Stimulated activated CD4-positive, alpha-beta T cell treated with anti-CD3 and anti-CD28 coated beads, Interleukin-15, amount 100 ng/mL, for 48 hours (primary cell): ENCODE measurements around the gene CACNA2D3.

ENCODE experiments used
- DNase-seq, 2 donors: peaks; one replicate each; pipeline ENCODE4 v3.0.0-alpha.2; 2020; ENCODE audit warnings: low read depth in 2 of 2

The CACNA2D3 gene

DNA sequence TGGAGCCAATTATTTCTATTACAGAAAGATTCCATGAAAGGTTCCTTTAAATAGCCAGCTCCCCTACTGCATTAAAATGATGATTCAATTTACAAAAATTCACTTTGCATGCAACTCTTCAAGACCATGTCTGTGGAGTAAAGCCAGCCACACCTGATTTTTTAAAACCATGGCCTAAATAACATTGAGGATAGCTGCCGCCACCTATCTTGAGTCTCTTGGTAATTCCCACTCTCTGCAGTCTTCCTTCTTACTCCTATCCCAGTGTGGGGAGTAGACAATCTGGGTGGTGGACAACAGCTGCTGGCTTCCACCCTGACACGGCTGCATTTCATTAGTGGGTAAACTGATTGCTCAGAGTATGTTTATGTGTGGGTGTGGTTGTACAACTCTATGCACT lies 794.8 kb downstream of the CACNA2D3 start:
- no peak for DNase-seq

DNA sequence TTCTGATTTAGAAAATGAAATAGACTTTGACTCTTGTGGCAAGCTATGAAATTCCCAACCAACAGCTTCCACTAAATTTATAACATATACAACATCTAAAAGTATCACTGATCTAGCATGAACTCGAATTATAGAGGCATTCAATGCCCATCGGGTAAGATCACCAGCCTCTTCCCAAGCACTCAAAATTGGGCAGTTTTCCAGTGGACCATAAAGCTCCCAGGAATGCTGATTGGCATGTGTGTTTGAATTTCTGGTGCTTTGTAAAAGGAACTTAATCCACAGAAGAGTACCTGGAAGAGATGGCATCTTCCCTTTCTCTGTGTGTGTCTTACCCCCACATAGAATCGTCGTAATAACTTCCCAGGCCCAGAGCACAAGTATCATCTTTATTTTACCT lies 795.5 kb downstream of the CACNA2D3 start:
- no peak for DNase-seq

DNA sequence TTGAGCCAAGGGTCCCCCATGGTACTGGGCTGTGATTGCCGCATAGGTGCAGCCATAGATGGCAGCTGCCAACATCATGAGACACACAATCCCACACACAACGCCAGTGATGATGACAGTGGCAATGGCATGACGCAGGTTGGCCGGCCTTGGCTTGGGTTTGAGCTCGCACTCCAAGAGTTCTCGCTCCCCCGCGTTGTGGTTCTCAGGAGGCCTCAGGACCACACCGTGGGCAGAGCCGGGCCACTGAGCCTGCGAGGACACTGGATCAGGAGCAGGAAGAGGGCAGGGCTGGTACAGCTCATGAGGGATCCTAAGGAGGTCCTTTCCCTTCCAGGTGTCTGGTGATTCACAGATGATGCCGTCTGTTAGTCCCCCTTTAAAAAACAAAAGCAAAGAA lies 796.2 kb downstream of the CACNA2D3 start:
- DNase-seq, result no peak

DNA sequence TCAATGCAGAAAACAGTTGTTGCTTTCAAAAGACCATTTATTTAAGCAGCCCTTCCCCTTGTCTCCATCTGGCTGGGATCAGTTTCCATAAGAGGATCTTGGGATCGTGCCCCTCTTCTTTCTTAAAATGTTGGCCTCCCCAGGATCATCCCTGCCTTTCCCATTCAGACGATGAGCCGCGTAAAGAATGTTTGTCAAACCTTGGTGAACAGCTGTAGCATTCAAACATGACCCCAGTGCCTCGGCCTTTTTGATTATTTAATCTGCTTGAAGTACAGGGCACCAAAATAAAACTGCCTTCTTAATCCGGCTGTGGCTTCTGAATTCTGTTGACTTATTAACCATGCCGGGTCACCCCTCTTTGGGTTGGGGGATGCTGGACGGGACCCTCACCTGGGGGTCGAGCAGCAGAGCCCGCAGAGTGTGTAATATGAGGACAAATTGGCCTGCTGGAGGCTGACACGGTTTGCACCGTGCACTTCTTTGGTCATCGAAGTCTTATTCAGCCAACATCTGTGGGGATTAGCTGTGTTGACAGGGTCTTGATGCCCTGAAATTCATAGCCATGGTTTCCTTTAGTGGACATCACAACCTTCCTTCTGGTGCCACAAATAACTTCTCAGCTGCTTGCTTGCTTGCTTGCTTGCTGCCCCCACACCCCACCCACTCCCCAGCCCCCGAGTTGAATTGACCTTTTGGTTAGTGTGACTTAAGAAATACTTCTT lies 805.9 kb downstream of the CACNA2D3 start, which contains the start of gene LRTM1:
Gene LRTM1, minus strand, starts transcription at position 14 of the 725 bp plus-strand sequence. CDS start 148 bp downstream, outside the sequence.
- DNase-seq, result no peak

DNA sequence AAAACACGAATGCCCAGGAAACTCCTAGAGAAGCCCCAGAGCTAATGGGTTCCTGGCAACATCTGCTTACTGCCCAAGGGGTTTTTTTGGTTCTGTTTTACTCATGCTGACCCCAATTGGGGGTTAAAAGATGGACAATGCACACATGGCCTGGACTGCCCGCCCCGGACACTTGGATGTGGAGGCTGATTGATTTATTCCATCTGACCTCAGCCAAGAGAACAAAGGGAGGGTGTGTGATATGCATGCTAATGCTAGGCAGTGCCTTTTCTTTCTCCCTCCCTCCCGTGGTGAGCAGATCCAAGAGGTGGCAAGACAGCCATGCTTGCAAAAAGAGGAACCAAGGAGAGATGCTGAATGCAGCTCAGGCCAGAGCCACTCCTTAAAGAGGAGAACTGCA lies 808.8 kb downstream of the CACNA2D3 start:
- no peak for DNase-seq

DNA sequence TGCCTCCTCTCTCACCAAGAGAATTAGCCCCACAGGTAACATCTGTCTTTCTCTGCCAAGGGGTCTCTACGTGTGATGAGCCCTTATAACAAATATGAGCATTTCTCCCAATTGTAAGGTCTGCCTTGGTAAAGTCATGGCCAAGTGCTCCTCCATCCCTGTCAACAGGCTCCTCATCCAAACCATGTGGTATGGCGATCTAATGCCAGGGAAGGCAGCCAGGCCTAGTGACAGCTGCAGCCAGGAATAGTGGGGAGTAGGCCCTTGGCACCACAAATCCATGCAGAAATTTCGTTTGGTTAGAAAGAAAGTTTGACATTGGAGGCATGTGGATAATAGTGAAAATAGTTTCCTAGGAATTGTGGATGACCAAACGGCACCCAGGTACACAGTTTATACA lies 810.3 kb downstream of the CACNA2D3 start:
- no peak for DNase-seq

DNA sequence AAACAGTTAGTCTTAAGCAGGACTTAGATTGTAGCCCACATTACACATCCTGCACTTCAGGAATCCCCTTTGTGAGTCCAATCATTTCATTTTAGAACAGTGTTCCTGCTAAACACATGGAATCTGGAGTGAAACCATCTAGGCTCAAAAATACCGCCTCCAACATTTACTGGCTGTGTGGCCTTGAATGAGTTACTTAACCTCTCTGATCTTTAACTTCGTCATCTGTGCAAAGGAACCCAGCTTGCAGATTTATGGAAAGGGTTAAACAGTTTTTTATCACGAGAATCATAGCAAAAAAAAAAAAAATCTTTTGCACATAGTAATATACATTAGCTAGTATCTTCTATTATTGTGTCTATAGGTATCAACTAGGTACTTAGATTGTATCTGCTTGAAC lies 813.5 kb downstream of the CACNA2D3 start:
- DNase-seq, result no peak

DNA sequence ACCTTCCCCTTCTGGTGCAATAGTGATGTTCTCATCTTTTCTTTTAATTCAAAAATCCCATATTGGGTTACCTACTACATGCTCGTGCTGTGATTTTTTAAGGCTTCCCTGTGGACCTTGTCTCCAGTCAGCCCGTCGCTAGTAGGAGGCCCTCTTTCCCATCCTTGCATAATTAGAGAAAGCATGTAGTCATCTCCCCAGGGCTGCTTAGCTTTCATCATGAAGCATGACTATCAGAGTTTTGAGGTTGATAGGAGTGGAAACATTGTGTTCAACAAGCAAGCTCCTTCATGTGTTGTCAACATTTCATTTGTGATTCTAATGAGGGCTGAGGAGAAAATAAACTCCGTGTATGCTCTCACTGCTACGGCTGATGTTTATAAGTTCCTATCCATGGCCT lies 814.2 kb downstream of the CACNA2D3 start:
- DNase-seq, result no peak

DNA sequence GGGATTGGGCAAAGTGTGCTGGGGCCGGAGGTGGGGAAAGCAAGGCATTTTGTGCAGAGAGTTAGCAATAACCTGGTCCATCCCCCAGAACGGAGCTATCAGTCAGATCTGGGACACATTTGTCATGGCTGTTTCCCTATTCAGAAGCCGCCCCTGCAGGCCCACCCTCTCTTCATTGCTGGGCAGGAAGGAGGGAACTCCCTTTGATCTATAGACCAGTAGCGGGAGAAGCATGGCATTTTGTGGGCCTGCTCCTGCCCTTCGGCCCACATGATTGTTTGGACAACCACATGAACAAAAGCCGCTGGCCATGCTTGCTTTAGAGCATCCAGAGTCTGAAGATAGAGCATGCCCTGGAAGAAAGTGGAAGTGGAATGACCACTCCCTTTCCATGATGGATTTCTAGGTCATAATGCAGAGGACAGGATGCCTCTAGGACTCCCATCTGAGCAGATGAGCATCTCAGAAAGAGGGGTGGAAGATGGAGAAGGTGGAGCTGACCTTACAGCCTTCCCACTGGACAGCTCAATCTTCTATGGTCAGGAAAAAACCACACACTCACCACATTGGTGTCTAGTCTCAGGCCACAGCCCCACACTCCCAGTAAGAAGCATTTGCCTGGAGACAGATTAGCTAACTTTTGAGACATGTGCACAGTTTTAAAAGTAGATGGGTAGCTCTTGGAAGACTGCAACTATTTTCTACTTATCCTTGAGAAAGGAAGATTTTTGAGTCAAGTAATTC lies 817.4 kb downstream of the CACNA2D3 start:
- DNase-seq, result no peak

DNA sequence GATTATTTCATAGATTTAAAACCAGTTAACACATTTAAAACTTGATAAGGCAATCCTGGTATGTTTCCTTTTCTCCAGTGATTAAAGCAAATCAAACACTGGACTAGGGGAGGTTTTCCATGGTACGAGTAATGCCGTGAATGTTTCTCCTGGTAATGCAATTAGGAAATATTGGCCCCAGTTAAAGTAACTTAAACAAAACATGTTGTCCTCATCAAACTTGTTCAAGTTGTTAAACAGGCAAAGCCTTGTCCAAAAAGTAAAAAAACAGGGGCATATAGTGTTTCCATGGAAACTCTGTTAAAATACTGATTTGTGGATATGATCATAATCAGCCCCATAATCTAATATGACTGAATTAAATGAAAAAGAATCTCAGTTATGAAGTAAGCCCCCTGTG lies 818.6 kb downstream of the CACNA2D3 start:
- DNase-seq, result no peak

DNA sequence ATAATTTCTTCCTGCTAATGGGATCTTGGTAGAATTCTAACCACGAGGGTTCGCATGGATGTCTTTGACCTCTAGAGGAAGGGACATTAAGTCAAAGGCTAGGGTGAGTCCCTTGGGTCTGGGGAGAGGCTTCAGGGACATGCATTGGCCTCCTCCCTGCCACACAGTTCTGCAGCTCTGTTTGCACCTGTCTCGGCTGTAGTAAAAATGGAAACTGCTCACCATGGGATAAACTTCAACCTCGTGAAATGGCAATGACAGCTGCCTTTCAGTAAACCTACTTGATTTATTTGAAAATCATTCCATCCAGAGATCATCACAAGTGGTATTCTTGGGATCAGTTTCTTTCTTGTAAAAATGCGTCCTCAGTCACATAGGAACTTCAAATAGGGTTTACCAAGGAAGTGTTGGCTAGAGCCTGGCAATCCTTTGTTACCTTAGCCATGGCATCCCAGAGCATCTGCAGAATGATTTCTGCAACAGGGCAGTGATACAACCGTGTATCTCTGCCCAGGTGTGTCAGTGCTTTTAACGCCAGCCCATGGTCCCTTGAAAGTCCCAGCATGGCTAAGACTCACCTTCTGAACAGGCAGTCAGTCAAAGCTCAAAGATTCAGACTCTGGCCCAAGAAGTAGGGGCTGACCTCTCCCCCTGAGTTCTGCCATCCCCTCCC lies 819.5 kb downstream of the CACNA2D3 start:
- DNase-seq, result no peak

DNA sequence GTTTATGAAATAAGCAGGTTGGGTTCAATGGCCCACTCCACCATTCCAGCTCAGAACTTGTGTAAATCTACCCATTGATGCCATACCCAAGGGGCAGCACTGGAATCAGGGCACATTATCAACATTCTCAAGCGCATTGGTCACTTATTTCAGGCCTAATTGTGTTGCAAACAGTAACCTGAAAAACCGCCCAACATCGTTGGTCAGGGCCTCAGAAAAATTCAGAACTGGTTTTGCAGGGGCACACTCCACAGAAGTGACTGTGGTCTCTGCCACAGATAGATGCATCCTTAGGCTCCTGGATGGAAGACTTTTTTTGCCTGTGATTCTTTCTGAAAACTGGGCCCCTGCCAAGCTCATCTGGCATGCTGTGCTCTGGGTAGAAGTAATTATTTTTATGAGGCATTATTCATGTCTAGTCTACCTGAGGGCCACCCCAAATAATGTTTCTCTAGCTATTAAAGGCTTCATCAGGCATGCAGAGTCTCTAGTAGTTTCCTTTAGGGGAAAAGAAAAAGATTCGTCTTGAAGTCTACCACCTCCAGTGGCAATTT lies 827.2 kb downstream of the CACNA2D3 start:
- DNase-seq, result no peak

DNA sequence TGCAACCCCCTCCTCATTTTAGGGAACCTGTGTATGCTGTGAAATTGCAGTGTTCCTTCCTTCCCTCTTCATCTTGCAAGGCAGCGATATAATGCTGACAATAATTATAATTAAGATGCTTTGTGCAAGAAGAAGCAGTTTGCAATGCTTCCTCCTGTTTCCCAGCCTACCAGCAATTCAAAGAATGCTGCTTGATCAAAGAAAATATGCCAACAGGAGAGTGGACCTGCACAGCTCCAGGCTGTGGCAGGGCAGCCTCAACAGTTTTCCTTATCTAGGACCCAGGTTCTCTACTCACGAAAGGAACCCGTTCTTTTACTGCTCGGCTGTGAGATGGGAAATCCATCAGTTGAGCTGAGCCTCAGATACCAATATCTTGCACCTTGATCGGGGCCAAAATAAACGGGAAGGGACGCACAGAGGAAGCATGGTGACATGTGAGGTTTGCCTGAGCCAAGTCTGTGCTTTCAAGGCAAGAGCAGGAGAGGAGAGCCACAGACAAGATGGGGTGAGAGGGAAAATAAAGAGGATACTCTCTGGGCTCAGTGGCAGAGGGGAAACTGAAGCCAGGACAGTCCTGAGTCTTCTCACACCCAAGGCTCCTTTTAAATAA lies 828.1 kb downstream of the CACNA2D3 start:
- DNase-seq, result no peak

DNA sequence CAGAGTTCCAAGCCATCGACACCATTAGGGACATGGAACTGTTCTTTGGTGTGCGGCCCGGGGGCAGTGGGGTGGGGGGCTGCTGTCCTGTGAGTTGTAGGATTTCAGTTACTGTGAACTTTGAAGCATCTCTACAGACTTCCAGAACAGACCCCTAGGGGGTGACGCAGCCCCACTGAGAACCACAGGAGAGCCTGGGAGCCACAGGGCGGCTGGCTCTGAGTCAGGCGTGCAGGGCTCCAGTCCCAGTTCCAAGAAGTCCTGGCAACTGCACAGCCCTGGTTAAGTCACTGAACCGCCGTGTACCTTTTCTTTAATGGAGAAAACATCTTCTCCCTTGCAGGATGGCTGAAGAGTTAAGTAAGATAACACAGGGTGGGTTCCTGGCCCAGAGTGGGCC lies 829.1 kb downstream of the CACNA2D3 start:
- no peak for DNase-seq

DNA sequence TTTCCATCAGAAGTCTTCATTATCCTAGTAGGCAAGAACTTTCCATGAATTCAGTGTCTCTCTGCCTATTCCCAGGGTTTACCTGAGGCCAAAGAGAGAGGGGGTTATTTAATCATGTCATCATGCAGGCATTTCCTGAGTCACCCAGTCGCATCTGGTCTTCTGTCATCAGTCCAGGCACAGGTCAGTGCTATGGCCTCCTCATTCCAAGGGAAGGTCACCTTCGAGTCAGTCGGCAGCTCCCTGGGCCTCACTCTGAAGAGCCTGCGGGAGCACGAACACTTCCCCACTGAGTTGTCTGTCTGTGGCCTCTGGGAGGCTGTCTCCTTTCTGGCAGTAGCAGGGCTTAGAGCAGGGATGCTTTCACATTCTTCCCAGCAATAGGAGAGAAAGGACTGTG lies 831.7 kb downstream of the CACNA2D3 start:
- DNase-seq, result no peak

DNA sequence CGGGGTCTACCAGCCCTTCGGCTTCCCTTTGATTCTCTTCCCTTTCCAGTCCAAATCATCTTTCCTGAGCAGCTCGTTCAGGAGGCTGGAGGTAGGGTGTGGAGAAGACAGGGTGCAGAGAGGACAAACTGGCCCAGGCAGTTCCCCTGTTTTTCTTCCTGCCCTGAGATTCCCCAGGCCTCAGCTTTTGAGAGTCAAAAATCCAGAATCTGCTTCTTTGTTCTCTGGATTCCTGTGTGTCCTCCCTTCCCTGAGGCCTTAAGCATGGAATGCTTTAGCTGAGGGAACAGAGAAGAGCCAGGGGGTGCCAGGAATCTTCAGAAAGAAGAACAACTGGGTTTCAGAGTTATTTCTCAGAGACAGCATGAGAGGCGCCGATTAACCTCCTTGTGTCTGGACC lies 832.2 kb downstream of the CACNA2D3 start:
- no peak for DNase-seq

DNA sequence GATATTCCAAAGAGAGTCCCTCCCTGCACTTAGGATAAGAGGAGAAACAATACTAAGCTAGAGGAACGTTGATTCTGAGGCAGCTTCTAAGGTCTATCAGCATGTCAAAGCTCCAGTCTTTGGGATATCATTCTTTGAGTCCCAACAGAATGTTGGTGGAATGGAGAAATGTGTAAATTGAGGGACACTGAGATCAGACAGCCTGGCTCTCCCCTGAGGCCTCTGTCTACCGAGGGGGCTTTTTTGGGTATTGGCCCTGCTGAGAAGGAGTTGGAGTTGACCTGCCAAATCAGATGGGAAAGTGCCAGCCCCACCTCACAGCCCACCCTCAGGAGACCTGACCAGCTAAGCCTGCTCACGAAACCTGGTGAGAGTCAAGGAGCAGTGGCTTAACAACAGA lies 833.1 kb downstream of the CACNA2D3 start:
- DNase-seq, result no peak

DNA sequence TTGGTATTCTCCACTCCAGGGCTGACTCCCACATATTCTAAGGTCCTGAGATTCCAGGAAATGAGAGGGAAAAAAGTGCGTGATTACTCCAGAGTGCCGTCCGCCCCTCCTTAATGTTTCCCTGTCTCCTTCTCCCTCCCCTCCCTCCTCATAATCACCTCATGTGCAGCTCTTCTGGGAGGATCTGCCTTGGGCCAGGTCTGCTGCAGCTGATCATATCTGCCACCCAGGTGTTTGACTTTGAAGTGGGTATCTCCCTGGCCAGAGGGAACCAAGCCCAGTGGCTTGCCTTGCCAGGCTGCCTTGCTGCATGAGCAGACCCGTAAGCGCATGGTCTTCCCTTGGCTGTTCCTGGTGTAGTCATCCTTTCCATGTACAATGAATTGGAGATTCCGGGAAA lies 833.6 kb downstream of the CACNA2D3 start:
- no peak for DNase-seq

DNA sequence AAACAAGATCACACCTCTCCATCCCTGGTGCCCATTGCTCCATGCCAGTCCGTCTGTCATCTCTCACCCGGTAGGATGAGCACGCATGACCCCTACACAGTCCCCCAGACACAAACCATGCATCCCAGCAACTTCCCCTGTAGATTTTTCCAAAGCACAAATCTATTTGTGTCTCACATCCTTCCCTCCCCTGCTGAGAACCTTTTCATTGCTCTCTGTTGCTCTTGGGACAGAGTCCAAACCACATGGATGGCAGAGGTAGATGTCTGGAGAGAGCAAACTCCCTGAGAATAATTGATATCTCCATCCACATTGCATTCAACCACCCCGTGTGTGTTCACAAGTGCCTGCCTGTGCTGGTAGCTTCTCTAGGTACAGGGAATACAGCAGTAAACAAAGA lies 835.4 kb downstream of the CACNA2D3 start:
- no peak for DNase-seq

DNA sequence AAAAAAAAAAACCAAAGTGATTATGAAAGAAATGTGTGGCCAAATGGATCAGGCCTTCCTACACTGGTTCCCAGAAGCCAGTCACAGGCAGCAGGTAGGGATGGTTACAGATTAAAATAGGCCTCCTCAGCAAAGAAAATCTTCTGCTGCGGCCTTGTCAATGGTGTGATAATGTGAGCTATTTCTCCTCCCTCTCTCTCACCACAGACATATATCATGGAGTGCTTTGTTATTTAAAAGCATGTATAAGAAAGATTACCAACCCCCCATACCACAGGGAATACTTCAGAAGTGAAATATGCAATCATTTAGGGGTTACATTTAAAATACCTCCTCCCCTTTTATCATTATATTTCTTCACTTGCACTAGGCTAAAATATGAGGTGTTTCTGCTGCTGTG lies 837.7 kb downstream of the CACNA2D3 start:
- no peak for DNase-seq

DNA sequence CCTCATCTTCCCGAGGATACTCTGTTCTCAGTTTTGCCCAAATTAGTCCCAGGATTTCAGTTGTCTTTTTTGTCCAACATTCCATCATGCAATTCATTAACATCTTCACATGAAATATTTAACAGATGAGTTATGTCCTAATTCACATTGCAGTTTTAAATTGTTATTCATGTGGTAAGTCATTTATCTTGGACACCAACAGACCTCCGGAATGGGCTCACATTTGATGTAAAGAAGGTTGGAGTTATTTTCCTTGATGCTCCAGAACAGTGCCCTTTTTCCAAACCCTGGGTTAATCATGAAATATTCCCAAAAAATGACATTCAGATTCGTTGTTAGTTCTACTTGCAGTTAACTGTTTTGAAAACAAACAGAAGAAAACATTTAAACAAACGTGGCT lies 838.3 kb downstream of the CACNA2D3 start:
- no peak for DNase-seq

DNA sequence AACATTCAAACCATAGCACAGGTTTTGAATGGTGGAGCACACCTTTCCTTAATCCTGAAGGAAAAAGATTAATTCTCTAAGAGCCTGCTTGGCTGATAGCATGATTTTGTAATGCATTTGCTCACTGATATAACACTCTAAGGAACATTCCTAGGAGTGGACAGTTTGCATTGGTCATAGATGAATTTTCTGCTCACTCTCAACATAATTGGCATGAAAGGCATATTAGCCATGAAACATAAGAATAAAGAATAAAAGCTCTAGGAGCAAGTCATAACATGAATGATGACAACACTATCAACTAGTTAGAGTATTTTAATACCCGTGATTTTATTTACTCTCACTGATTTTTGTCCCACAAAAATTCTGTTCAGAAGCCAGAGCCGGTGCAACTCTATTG lies 839.8 kb downstream of the CACNA2D3 start:
- DNase-seq, result no peak
